Lower leg skin (tissue), 4 donors: ENCODE data around the gene TAMALIN. TPM values are rescaled to one million over a fixed set of nuclear protein-coding genes. Genes with fewer than 3 reads are reported as not detected.
A peak's percentile ranks its signal among the peaks of the same experiment; 100 is the strongest.
"Not testable (repeated sequence)": the region's sequence is repeated elsewhere in the genome, so short reads cannot be mapped to it uniquely, and the experiment has no call there.

Experiments used
- DNase-seq, 2 donors: peaks; one replicate each; pipeline ENCODE4 v3.0.0-alpha.2; 2019; ENCODE audit warnings: low spot score in 2 of 2
- H3K4me3 ChIP-seq: fragments of 200-600 bp; sonication (generic); 2 replicates; pipeline ENCODE4 v1.5.1; 2017; ENCODE audit warnings: mild to moderate bottlenecking, low read depth; ENCODE audit not compliant: poor library complexity, severe bottlenecking
- POLR2A ChIP-seq, 2 donors: fragments of 450-650 bp; IDR thresholded peaks; one replicate each; pipeline ENCODE4 v1.6.1; 2016 to 2017; ENCODE audit warnings: antibody characterized with exemption in 2 of 2, mild to moderate bottlenecking in 1 of 2, moderate library complexity in 1 of 2
- WGBS, 2 donors: methylation state at CpG; one replicate each; pipeline ENCODE4 v1.1.5; 2018; 5-methylcytosine and 5-hydroxymethylcytosine counted together
- intact Hi-C: fragments of 100-400 bp; cut with DNase I; formaldehyde crosslinking; loops from one replicate; pipeline ENCODE4 v1.15.0; 2023; ENCODE audit warnings: low total_unique reads
- total RNA-seq, 4 donors: library from RNA; depleted of rRNA; stranded (reverse); fragments of >200 nt; gene quantifications; one replicate each; pipeline ENCODE4 v1.1.0, GENCODE V29; 2016
- TF ChIP-seq, protein P1 (sequence below), 3 donors: fragments of 450-650 bp; IDR thresholded peaks; one replicate each; pipeline ENCODE4 v1.5.1; 2016; ENCODE audit warnings: antibody characterized with exemption in 3 of 3, mild to moderate bottlenecking in 3 of 3, moderate library complexity in 2 of 3

The TAMALIN gene
- total RNA-seq, 4 donors from 2014 or later: 14.6 to 34.2 (median 25.9) TPM

DNA sequence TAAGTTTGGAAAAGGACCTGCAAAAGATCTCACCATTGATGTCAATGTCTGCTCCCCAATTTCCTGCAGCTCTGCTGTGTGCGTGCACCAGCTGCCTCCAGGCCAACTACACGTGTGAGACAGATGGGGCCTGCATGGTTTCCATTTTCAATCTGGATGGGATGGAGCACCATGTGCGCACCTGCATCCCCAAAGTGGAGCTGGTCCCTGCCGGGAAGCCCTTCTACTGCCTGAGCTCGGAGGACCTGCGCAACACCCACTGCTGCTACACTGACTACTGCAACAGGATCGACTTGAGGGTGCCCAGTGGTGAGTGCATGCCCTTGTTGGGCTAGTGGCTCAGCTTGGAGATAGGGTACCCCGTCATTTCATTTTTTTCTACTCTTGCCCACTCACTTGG, 31.6 kb upstream of the TAMALIN start:
- DNase-seq: no peak
- no peak overlapping the region for H3K4me3 ChIP-seq
- intact Hi-C loops: loop anchor here (5.0 kb wide), 1 partner anchor 43 kb away; no protein-coding TSS in a partner anchor
- TF ChIP-seq, protein P1, sequence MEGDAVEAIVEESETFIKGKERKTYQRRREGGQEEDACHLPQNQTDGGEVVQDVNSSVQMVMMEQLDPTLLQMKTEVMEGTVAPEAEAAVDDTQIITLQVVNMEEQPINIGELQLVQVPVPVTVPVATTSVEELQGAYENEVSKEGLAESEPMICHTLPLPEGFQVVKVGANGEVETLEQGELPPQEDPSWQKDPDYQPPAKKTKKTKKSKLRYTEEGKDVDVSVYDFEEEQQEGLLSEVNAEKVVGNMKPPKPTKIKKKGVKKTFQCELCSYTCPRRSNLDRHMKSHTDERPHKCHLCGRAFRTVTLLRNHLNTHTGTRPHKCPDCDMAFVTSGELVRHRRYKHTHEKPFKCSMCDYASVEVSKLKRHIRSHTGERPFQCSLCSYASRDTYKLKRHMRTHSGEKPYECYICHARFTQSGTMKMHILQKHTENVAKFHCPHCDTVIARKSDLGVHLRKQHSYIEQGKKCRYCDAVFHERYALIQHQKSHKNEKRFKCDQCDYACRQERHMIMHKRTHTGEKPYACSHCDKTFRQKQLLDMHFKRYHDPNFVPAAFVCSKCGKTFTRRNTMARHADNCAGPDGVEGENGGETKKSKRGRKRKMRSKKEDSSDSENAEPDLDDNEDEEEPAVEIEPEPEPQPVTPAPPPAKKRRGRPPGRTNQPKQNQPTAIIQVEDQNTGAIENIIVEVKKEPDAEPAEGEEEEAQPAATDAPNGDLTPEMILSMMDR (IDR thresholded peaks at IDR 0.05): no peak
- TF ChIP-seq POLR2A (IDR thresholded peaks at IDR 0.05): no peak
- 80 to 86% methylated on average over 7 to 8 of the region's 8 CpGs for WGBS, 2 donors

- 84 to 87% methylated on average over 10 of the region's 10 CpGs for WGBS, 2 donors
- intact Hi-C loops: loop anchor here (5.0 kb wide), 1 partner anchor 44 kb away; no protein-coding TSS in a partner anchor
Measured at GRCh38 chr12:51976376-51977160, 30.2 kb upstream of the TAMALIN start.

DNA sequence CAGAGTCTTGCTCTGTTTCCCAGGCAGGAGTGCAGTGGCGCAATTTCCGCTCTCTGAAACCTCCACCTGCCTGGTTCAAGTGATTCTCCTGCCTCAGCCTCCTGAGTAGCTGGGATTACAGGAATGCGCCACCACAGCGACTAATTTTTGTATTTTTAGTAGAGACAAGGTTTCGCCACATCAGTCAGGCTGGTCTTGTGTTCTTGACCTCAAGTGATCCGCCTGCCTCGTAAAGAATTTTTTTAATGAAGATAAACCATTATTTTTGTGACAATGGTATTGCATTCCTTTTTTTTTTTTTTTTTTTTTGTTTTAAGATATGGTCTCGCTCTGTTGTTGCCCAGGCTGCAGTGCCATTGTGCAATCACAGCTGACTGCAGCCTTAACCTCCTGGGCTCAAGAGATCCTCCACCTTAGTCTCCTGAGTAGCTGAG, 29.4 kb upstream of the TAMALIN start:
- no peak for DNase-seq
- TF ChIP-seq POLR2A (IDR thresholded peaks at IDR 0.05): no peak
- TF ChIP-seq, protein P1 (IDR thresholded peaks at IDR 0.05): no peak
- H3K4me3 ChIP-seq: no peak overlapping the region
- 96 to 97% methylated on average over 8 of the region's 8 CpGs for WGBS, 2 donors
- intact Hi-C loops: loop anchor here (5.0 kb wide), 1 partner anchor 45 kb away; no protein-coding TSS in a partner anchor

More at GRCh38 chr12:51976376-51977160, 30.2 kb upstream of the TAMALIN start:
- DNase-seq: no peak
- TF ChIP-seq, protein P1 (IDR thresholded peaks at IDR 0.05): no peak
- TF ChIP-seq POLR2A (IDR thresholded peaks at IDR 0.05): no peak
- H3K4me3 ChIP-seq: no peak overlapping the region

- intact Hi-C loops: loop anchor here (5.0 kb wide), 1 partner anchor 47 kb away; no protein-coding TSS in a partner anchor
- 92 to 94% methylated on average over 5 of the region's 5 CpGs for WGBS, 2 donors
- DNase-seq, H3K4me3 ChIP-seq: not testable (repeated sequence)
Measured at GRCh38 chr12:51979306-51979705, 27.4 kb upstream of the TAMALIN start.

DNA sequence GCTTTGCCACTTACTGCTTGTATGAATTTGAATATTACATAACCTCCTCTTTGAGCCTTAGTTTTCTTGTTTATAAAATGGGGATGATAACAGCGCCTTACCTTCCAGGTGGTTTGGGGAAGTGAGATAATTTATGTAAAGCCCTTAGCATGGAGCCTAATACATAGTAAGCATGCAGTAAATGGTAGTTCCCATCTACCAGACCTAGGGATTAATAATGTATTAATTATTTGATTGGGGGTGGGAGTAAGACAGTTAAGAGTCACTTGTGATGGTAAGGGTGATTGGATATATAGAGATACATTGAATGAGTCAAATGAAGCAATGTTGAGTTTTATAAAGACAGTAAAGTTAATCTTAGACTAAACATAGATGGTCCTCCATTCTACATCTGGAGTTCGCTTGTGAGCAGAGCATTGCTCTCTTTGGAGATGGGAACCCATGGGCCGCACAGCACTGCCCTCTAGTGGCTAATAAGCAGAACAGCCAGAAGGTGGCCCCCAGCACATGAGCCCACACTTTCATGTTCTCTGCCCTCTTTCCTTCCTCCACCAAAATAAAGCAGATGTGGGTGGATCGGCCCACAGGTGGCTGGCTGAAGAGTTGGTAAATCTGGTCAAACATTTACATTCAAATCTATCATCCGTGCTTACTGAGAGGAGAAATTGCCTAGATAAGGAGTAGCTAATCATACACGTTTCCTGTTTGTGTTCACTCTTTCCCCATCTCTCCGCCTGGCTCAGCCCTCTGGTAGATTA, 26.5 kb upstream of the TAMALIN start:
- TF ChIP-seq, protein P1 (IDR thresholded peaks at IDR 0.05): peak in 1 of 3 donors; percentile 90
- no peak for TF ChIP-seq POLR2A (IDR thresholded peaks at IDR 0.05)
- peak; percentile 68 to 94 for DNase-seq
- intact Hi-C loops: loop anchor here (5.0 kb wide), 1 partner anchor 58 kb away; no protein-coding TSS in a partner anchor
- 43 to 45% methylated on average over 7 of the region's 7 CpGs for WGBS, 2 donors
- no peak overlapping the region for H3K4me3 ChIP-seq

DNA sequence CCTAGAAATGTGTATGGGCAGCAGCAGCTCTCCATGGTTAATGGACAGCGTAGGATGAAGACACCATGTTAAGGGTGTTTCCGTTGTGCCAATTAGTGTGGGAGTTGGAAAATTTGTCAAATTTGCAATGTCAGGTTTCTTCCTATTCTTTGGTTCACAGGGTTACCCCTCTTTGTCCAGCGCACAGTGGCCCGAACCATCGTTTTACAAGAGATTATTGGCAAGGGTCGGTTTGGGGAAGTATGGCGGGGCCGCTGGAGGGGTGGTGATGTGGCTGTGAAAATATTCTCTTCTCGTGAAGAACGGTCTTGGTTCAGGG, 26.0 kb upstream of the TAMALIN start:
- DNase-seq: no peak
- TF ChIP-seq POLR2A (IDR thresholded peaks at IDR 0.05): no peak
- TF ChIP-seq, protein P1 (IDR thresholded peaks at IDR 0.05): no peak
- intact Hi-C loops: loop anchor here (5.0 kb wide), 1 partner anchor 58 kb away; no protein-coding TSS in a partner anchor
- H3K4me3 ChIP-seq: no peak overlapping the region
- 84 to 87% methylated on average over 10 of the region's 10 CpGs for WGBS, 2 donors
